Measurements from ENCODE around the gene CPSF3. TPM values are rescaled to one million over a fixed set of nuclear protein-coding genes. Genes with fewer than 3 reads are reported as not detected.
A peak's percentile ranks its signal among the peaks of the same experiment; 100 is the strongest.

Gene CPSF3
- total and polyA plus RNA-seq, 2 of the 13 experiments (the other 11 are each of a cell fraction or from before 2014, with no cell fraction given): 19.8 to 93.0 TPM

GRCh38 chr2:9420495-9420894 lies 3.0 kb upstream of the CPSF3 start (continued):
- TF ChIP-seq STAT6 (CRISPR knock-in tag; IDR thresholded peaks at IDR 0.05; ENCODE audit: borderline replicate concordance) (no peak), E2F5 (CRISPR knock-in tag; conservative IDR thresholded peaks at IDR 0.05) (no peak), THAP9 (CRISPR knock-in tag; IDR thresholded peaks at IDR 0.05; ENCODE audit: borderline replicate concordance) (peak; percentile 62; the same call in 1 of the 2 replicates), CSRNP1 (CRISPR knock-in tag; IDR thresholded peaks at IDR 0.05) (no peak), ARID5B (CRISPR knock-in tag; IDR thresholded peaks at IDR 0.05) (no peak; the same call in 1 of the 2 replicates), SMAD1 (CRISPR knock-in tag; IDR thresholded peaks at IDR 0.05; ENCODE audit: borderline replicate concordance, low read depth) (no peak), PHF5A (CRISPR knock-in tag; IDR thresholded peaks at IDR 0.05; ENCODE audit: low read depth, unreplicated experiment) (no peak), POLR2G (IDR thresholded peaks at IDR 0.05; ENCODE audit: low read depth, low read length) (no peak), MYPOP (CRISPR knock-in tag; IDR thresholded peaks at IDR 0.05) (no peak), ZFP62 (CRISPR knock-in tag; IDR thresholded peaks at IDR 0.05) (no peak), ZNF703 (CRISPR knock-in tag; IDR thresholded peaks at IDR 0.05; ENCODE audit: borderline replicate concordance) (no peak), TSC22D2 (CRISPR knock-in tag; IDR thresholded peaks at IDR 0.05; ENCODE audit: borderline replicate concordance) (no peak), PRMT3 (CRISPR knock-in tag; IDR thresholded peaks at IDR 0.05; ENCODE audit: borderline replicate concordance, low read depth) (no peak)
